ENCODE results near the gene SUDS3.

DNA sequence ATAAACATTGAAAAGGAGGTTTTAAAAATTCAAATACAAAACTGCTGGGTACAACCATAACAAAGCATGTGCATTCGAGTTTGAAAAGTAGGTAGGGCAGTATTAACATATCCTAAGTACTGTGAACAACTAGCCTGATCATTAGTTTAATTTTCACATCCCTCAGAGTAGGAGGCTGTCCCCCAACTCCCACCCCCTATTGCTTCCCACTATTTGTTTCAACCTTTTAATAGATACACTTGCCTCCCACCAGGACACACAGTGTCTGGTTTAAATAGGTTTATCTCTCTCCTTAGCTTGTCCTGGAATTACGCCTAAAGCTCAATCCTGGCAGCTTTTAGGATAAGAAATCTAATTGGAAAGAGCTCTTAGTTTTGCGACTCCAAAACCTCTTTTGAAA lies 5.8 kb upstream of the SUDS3 start:
- TF ChIP-seq, protein P1, sequence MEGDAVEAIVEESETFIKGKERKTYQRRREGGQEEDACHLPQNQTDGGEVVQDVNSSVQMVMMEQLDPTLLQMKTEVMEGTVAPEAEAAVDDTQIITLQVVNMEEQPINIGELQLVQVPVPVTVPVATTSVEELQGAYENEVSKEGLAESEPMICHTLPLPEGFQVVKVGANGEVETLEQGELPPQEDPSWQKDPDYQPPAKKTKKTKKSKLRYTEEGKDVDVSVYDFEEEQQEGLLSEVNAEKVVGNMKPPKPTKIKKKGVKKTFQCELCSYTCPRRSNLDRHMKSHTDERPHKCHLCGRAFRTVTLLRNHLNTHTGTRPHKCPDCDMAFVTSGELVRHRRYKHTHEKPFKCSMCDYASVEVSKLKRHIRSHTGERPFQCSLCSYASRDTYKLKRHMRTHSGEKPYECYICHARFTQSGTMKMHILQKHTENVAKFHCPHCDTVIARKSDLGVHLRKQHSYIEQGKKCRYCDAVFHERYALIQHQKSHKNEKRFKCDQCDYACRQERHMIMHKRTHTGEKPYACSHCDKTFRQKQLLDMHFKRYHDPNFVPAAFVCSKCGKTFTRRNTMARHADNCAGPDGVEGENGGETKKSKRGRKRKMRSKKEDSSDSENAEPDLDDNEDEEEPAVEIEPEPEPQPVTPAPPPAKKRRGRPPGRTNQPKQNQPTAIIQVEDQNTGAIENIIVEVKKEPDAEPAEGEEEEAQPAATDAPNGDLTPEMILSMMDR (IDR thresholded peaks at IDR 0.05): no peak
- TF ChIP-seq POLR2A (IDR thresholded peaks at IDR 0.05): no peak

Measured in right lobe of liver (tissue), 4 donors.